ENCODE measurements around the gene CLPTM1. TPM values are rescaled to one million over a fixed set of nuclear protein-coding genes. Genes with fewer than 3 reads are reported as not detected.

The CLPTM1 gene
- total and polyA plus RNA-seq, 9 of the 15 experiments (the other 6 are each of a cell fraction or from before 2014, with no cell fraction given) = 0.37 to 96.0 (median 27.5) TPM

GRCh38 chr19:44930088-44930487 lies 25.1 kb upstream of the CLPTM1 start:
- ATAC-seq (no peak), DNase-seq (ENCODE audit: extremely low read depth in 1 of 4, low spot score in 3 of 4) (no peak), FAIRE-seq (no peak)
- Histone ChIP-seq H3K4me3 (no peak overlapping the region), H3K36me3 (ENCODE audit: control insufficient read depth, insufficient read depth, low read length) (no peaks in the 10 kb centered on the region), H3K27ac (ENCODE audit: extremely low read depth, low read depth, low read length) (no peak overlapping the region), H3K9me3 (replicated peaks; ENCODE audit: control insufficient read depth, insufficient read depth, low read depth, low read length) (no peaks in the 10 kb centered on the region), H3K9ac (ENCODE audit: insufficient read depth in 1 of 2, low read depth in 2 of 2, low read length in 2 of 2) (no peak overlapping the region), H3K4me1 (replicated peaks in 1 of 2; ENCODE audit: control insufficient read depth in 2 of 2, insufficient read depth in 2 of 2, low read length in 2 of 2) (peaks cover 0 to 20% of the 10 kb centered on the region in 2 experiments; a peak in 4 of 5 replicates), H2AFZ (ENCODE audit: low read depth, low read length) (no peak overlapping the region), H3K79me2 (ENCODE audit: control insufficient read depth, insufficient read depth, low read length) (no peaks in the 10 kb centered on the region), H3K9me1 (ENCODE audit: control insufficient read depth, insufficient read depth, low read length) (no peaks in the 10 kb centered on the region), H4K20me1 (replicated peaks; ENCODE audit: control insufficient read depth, insufficient read depth, low read length) (no peaks in the 10 kb centered on the region), H3K4me2 (ENCODE audit: insufficient read depth, low read length) (no peak overlapping the region), H3K27me3 (ENCODE audit: control insufficient read depth in 2 of 2, insufficient read depth in 2 of 2, low read length in 2 of 2) (no peaks in the 10 kb centered on the region)
- intact Hi-C loops (cut with micrococcal nuclease) = no loop called here
- BruUV-seq (replicated peaks) = no TSS peak
- WGBS (ENCODE audit: insufficient coverage, low coverage, missing lambda C conversion rate) = 73% methylated on average over 7 of the region's 7 CpGs
- CTCF ChIA-PET (ENCODE audit: low intra/inter-chr PET ratio) = no interaction called here
- POLR2A ChIA-PET = no interaction called here
- TF ChIP-seq E2F8 (IDR thresholded peaks at IDR 0.05; ENCODE audit: low read depth, partially characterized antibody) = no peak
- no peak for TF ChIP-seq CUX1 (CRISPR knock-in tag; IDR thresholded peaks at IDR 0.05)
- no peak for TF ChIP-seq MAFF (IDR thresholded peaks at IDR 0.05; ENCODE audit: low read length)
- TF ChIP-seq ZNF395 (CRISPR knock-in tag; IDR thresholded peaks at IDR 0.05) = no peak
- TF ChIP-seq FOXO4 (CRISPR knock-in tag; IDR thresholded peaks at IDR 0.05) = no peak
- no peak for TF ChIP-seq IFI16 (CRISPR knock-in tag; IDR thresholded peaks at IDR 0.05)
- no peak for TF ChIP-seq ZNF699 (CRISPR knock-in tag; IDR thresholded peaks at IDR 0.05; ENCODE audit: insufficient replicate concordance)
- TF ChIP-seq NR2C2 (CRISPR knock-in tag; IDR thresholded peaks at IDR 0.05) = no peak
- TF ChIP-seq NR2C2 (tag; IDR thresholded peaks at IDR 0.05) = no peak
- no peak for TF ChIP-seq ZFX (CRISPR knock-in tag; IDR thresholded peaks at IDR 0.05)
- in situ Hi-C loops (cut with MboI) = no loop called here

All from K562 (cell line).